ENCODE results near the gene PET117.
"Not testable (repeated sequence)": the region's sequence is repeated elsewhere in the genome, so short reads cannot be mapped to it uniquely, and the experiment has no call there.

The PET117 gene, protein sequence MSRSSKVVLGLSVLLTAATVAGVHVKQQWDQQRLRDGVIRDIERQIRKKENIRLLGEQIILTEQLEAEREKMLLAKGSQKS

DNA sequence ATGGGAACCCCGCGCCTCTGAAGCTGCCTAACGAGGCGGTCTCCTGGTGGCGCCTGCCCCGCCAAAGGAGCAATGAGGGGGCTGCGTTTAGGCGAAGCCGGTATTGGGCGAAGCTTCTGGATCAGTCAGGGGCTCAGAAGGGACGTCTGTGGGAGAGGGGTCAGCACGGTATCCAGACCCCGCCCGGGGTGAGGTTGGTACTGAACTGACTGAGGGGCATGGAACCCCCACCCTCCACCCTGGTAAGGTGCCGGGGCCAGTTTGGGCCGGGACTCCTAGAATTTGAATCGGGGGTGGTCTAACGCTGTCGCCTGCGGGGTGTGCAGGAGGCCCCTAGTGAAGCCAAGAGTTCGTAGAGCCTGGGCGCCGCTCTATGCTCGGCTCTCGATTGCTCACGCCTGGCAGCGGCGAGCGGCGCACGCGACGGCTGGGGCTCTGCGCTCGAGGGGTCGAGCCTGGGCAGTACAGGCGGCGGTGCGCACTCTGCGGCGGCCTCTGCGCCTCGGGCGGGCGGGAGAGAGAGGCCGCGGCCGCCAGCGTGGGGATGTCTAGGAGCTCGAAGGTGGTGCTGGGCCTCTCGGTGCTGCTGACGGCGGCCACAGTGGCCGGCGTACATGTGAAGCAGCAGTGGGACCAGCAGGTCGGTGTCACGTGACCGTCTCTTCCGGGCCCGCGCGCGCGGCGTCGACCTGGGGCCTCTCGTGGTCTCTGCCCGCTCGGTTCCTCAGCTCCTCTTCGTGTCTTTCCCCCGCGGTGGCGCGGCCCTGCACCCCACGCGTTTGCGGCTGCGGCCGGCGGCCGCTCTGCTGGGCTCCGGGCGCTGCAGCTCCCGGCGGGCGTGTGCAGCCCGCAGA is at the start of gene PET117, which contains the start of gene KAT14:
TSS of gene PET117 (plus strand) at position 452 of the 854 bp plus-strand sequence. CDS start at position 545, 93 bp downstream.
TSS of gene KAT14 (plus strand) at position 452 of the 854 bp plus-strand sequence. CDS start 4,798 bp downstream, outside the sequence.
- peak; percentile 96 for DNase-seq

- DNase-seq = not testable (repeated sequence)
Measured at GRCh38 chr20:18088298-18088697, 49.4 kb upstream of the PET117 start.

DNA sequence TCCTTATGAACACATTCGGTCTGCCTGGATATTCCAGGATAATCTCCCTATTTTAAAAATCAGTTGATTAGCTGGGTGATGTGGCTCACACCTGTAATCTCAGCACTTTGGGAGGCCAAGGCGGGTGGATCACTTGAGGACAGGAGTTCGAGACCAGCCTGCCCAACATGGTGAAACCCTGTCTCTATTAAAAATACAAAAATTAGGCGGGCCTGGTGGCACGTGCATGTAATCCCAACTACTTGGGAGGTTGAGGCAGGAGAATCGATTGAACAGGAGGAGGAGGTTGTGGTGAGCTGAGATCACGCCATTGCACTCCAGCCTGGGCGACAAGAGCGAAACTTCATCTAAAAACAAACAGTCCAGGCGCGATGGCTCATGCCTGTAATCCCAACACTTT is 48.8 kb upstream of the PET117 start:
- not testable (repeated sequence) for DNase-seq

DNA sequence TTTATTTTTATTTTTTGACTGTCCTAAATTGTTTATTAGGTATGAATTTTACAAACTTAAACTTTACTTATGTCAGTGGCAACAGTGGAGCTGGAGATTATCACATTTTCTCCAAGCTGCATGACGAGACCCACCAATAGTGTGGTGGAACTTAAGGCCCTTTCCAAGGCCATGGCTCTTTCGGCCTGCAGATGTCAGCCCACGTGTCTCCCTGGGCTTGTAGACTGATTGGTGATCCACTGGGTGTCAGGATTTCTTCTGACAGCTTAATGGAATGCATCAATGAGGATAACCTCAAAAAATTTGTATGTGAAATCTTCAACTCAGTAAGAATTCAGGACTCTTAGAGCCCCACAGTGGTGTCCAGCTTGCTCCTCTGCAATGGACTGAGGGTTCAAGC is 47.6 kb upstream of the PET117 start:
- no peak for DNase-seq

DNA sequence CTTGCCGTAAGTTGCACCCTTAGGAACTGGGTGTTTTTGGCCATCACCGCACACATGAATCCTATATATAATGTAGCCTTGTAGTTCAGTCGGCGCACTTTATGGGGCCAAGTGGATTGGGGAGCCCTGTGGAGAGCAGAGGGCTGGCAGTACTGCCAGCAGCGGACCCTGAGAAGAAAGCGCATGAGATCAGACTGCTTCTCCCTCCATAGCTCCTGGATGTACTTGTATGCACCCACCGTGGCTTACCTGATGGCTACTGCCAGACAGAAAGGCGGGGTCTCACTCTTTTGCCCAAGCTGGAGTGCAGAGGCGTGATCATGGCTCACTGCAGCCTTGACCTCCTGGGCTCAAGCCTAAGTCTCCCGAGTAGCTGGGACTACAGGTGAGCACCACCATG is 47.2 kb upstream of the PET117 start:
- DNase-seq = no peak

- DNase-seq = no peak
Measured at GRCh38 chr20:18091623-18092022, 46.0 kb upstream of the PET117 start.

DNA sequence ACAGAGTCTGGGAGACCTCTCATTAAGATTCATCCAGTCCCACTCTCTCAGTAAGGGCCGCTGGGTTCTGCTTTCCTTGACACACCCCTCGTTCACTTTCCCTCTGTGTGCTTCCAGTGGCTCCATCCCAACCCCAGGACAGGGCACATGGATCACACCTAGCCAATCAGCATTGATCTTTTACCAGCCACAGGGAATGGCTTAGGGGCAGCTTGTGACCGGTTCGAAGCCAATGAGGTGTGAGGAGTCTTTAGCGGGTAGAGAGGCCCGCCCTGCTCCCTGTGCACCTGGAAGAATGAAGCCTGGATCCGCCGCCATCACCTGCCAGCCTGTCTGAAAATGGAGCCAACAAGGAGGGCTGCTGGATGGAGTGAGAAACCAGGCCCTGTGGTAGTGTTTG is 44.8 kb upstream of the PET117 start:
- DNase-seq = no peak

GRCh38 chr20:18093388-18093787 is 44.3 kb upstream of the PET117 start:
- DNase-seq = no peak

- no peak for DNase-seq
Measured at GRCh38 chr20:18094191-18094590, 43.5 kb upstream of the PET117 start.

- DNase-seq = not testable (repeated sequence)
Measured at GRCh38 chr20:18100569-18100968, 37.1 kb upstream of the PET117 start.

- DNase-seq = no peak
Measured at GRCh38 chr20:18101125-18101810, 36.4 kb upstream of the PET117 start.

DNA sequence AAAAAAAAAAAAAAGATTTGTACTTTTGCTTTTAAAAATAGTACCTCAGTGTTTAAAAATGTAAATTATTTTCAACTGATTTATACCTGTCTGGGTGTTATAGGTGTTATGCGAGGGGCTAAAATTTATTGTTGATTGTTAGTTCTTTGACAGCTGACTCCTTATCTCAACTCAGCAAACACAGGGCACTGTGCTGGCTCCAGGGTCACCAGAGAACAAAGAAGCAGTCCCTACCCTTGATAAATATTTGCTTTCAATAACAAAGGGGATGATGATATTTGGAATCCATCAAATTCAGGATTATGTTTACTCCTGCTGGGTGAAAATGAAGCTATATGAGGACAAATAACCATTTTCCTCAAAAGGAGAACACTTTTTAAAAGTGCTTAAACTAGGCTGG is 34.2 kb upstream of the PET117 start:
- DNase-seq = no peak

DNA sequence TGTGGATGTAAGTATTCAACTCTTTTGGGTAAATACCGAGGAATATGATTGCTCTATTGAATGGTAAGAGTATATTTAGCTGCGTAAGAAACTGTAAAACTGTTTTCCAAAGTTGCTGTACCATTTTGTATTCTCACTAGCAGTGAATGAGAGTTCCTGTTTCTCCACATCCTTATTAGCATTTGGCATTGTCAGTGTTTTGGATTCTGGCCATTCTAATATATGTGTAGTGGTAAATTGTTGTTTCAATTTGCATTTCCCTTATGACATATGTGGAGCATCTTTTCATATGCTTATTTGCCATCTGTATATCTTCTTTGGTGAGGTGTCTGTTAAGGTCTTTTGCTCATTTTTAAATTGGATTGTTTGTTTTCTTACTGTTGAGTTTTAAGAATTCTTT is 29.3 kb upstream of the PET117 start:
- no peak for DNase-seq

DNA sequence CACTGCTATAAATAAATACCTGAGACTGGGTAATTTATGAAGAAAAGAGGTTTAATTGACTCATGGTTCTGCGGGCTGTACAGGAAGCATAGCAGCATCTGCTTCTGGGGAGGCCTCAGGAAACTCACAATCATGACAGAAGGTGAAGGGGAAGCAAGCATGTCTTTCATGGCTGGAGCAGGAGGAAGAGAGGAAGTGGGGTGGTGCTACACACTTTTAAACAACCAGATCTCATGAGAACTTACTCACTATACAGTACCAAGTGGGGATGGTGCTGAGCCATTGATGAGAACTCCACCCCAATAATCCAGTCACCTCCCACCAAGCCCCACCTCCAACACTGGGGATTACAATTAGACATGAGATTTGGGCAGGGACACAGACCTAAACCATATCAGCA is 9.1 kb upstream of the PET117 start:
- DNase-seq = not testable (repeated sequence)

DNA sequence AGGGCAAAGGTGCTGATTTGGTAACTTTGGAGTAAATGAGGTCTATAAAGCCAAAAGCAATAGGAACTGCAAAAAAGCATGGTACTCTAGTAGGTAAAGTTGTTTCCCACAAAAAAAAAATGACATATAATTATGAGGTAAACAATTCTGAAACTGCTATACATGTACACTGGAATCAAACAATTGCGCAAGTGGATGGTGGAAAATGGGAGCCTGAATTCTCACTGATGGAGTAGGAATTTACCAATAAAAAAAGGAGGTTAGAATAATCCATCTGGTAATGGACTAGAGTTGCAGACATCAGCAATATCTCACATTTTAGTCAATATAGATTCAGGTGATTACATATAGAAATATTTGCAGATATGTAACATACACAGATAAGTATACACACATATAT is 5.0 kb upstream of the PET117 start:
- no peak for DNase-seq

DNA sequence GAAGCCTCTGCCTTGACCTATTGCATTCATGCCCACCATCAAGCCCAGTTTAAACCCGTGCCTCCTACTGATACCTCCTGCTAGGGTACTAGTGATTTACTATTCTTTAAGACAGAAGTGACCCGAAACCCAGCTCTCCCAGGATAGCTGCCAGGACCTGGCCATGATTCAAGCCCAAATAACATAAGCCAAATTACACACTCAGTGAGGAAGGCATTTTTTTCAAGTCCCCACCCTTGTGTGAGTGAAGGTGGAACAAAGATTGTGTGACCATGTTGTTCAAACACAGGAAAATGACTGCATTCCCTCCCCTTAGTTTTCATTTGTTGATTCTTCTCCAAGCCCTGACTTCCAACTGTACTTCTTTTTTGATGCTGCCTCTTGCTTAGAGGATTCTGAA is 3.7 kb upstream of the PET117 start:
- DNase-seq = no peak

GRCh38 chr20:18138266-18138582 is 561 bp downstream of the PET117 start:
- DNase-seq = no peak

GRCh38 chr20:18138639-18139583 is 1.2 kb downstream of the PET117 start:
- no peak for DNase-seq

DNA sequence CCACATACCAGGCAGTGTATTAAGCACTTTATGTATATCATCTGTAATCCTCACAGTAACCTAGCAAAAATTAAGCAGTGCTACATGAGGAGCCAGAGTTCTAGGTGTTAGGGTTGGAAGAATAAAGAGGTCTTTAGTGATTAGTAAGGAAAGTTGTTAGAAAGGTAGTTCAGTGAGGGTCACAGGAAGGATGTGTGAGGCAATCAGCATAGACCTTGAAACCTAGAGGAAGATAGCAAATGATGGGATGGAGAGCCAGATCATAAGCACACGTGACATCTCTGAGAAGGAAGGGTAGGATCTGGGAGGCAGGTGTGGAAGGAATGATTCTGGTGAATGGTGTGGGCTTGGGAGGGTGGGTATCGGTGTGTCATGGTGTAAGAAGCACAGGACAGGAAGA is 2.2 kb downstream of the PET117 start:
- no peak for DNase-seq

GRCh38 chr20:18144541-18145099 is 7.0 kb downstream of the PET117 start:
- no peak for DNase-seq

- no peak for DNase-seq
Measured at GRCh38 chr20:18154342-18154741, 16.7 kb downstream of the PET117 start.

DNA sequence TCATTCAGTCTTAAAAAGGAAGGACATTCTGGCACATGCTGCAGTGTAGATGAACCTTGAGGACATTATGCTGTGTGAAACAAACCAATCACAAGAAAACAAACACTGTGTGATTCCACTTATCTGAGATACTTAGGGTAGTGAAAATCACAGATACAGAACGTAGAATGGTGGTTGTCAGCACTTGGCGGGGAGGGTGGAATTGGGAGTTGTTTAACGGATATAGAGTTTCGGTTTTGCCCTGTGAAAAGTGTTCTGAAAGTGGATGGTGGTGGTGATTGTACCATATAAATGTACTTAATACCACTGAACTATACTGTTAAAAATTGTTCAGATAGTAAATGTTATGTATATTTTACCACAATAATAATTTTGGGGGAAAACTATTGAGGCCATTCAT is 18.4 kb downstream of the PET117 start:
- no peak for DNase-seq

- no peak for DNase-seq
Measured at GRCh38 chr20:18164356-18164755, 26.7 kb downstream of the PET117 start.

Measured in stimulated activated CD4-positive, alpha-beta T cell treated with anti-CD3 and anti-CD28 coated beads, Interleukin-4, amount 100 ng/mL, for 1 hour (primary cell).